Stimulated activated CD4-positive, alpha-beta T cell treated with anti-CD3 and anti-CD28 coated beads, Interleukin-12 subunit alpha, Interleukin-12 subunit beta, amount 100 ng/mL, for 48 hours (primary cell): ENCODE data around the gene USP6NL.
"Not testable (repeated sequence)": the region's sequence is repeated elsewhere in the genome, so short reads cannot be mapped to it uniquely, and the experiment has no call there.

ENCODE experiments used
- DNase-seq, 3 donors: peaks; one replicate each; pipeline ENCODE4 v3.0.0-alpha.2; 2020; ENCODE audit warnings: low read depth in 2 of 3, low spot score in 1 of 3

Gene USP6NL

GRCh38 chr10:11611248-11612020 lies at the start of gene USP6NL:
Gene USP6NL (minus strand): TSS chr10:11611650. CDS start chr10:11597634, 14,016 bp downstream.
- DNase-seq, result peak in 2 of 3 donors; percentile 31 to 50

- no peak for DNase-seq
Measured at GRCh38 chr10:11658801-11659368, 47.4 kb upstream of the USP6NL start.

GRCh38 chr10:11655836-11656235 lies 44.4 kb upstream of the USP6NL start:
- DNase-seq, result no peak

- no peak for DNase-seq
Measured at GRCh38 chr10:11654659-11655058, 43.2 kb upstream of the USP6NL start.

DNA sequence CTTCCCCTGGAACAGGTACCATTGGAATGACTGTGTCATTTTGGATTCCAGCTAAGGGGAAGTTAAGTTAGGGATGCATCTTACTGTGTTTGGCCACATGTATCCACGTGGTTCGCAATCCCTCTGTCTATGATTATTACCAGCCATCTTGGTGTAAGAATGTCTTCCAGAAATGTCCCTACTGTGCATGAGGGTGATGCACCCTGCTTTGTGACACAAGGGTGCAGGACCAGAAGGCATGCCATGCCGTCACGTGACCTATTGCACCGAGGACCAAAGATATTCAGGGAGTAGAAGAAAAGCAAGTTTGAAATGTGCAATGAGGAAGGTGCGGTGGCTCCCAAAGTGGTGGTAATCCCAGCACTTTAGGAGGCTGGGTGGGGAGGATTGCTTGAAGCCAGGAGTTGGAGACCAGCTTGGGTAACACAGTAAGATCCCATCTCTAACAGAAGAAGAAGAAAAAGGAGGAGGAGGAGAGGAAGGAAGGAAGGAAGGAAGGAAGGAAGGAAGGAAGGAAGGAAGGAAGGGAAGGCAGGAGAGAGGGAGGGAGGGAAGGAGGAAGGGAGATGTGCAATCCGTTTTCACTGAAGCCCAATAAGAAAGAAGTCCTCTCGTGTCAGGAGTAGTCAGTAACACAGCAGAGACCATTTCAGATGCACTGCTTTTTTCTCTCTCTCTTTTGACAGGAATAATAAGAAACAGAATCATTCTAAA lies 42.5 kb upstream of the USP6NL start:
- no peak for DNase-seq

DNA sequence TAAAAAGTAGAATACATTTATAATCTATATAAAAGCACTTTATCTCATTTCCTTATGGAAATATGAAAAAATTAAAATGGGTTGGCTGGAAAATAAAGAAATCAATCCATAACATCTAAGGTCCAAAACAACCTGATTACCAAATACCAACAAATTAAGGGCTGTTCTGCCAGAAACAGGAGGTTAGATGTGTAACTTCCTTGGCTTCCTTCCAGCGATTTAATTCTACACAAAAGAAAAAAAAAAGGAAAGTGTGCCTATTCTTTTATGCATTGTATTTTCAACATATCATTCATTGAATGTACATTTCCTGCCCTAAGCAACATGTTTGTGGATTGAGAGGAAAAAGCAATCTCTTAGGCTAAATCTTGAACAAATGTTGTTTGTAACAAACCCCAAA lies 36.2 kb upstream of the USP6NL start:
- no peak for DNase-seq

DNA sequence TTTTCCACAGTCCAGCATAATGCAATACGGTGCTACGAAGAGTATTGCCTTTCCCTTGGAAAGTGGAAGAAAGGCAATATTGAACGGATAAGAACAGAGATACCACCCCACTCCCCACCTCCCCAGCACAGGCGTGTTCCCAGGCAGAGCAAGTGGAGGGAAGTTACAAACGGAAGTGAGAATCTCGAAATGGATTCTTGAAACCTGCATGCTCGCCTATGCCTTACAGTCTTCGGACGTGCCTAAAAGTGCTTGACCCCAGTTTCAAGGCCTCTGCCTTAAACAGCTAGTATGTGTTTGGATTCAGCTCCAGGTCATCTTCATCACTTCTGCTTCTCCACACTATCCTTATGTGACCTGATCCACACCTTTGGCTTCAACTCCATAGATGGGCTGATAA lies 35.0 kb upstream of the USP6NL start:
- DNase-seq, result no peak

DNA sequence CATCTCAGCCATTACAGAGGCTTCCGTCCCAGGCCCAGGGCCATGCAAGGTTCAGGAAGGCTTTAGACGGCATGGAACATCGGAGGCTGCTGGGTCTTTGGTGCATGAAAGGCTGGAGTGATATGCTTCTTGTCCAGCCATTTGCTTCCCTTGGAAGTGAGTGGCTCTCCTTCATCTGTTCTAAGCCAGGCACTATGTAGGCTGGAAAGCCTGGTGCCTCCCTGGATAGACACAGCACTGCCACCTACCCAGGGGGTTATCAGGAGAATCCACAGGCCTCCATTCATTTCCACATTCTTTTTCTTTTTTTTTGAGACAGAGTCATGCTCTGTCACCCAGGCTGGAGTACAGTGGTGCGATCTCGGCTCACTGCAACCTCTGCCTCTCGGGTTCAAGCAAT lies 31.6 kb upstream of the USP6NL start:
- no peak for DNase-seq

GRCh38 chr10:11642566-11642965 lies 31.1 kb upstream of the USP6NL start:
- DNase-seq, result no peak

- DNase-seq, result no peak
Measured at GRCh38 chr10:11639849-11640764, 28.7 kb upstream of the USP6NL start.

- DNase-seq, result no peak
Measured at GRCh38 chr10:11639362-11639761, 27.9 kb upstream of the USP6NL start.

DNA sequence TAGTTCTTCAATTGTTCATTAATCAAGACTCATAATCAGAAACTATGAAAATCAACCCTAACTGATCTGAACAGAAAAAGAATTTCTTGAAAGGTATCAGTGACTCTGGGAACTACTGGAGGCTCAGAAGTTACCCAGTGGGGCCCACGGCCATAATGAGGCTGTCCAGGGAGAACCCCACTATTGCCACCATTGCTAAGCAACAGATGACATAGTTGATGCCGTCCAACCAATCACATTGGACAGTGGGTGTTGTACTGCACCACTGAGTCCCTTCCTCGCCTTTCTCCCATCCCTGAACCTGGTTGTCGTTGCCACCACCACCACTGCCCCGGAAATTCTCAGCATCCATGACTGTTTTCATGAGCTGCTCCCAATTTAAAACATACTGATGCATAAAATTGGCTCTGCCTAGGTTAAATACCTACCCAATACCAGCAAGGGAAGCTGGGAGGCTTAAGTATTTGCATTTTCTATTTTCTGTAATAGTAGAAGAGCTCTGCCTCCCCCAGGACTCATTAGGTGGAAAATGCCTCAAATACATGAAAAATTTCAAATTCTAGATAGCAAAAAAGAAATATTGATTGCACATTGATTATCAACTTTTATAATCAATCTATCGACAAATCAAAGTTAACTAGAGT lies 26.7 kb upstream of the USP6NL start:
- DNase-seq, result no peak

GRCh38 chr10:11636697-11637303 lies 25.4 kb upstream of the USP6NL start:
- no peak for DNase-seq

DNA sequence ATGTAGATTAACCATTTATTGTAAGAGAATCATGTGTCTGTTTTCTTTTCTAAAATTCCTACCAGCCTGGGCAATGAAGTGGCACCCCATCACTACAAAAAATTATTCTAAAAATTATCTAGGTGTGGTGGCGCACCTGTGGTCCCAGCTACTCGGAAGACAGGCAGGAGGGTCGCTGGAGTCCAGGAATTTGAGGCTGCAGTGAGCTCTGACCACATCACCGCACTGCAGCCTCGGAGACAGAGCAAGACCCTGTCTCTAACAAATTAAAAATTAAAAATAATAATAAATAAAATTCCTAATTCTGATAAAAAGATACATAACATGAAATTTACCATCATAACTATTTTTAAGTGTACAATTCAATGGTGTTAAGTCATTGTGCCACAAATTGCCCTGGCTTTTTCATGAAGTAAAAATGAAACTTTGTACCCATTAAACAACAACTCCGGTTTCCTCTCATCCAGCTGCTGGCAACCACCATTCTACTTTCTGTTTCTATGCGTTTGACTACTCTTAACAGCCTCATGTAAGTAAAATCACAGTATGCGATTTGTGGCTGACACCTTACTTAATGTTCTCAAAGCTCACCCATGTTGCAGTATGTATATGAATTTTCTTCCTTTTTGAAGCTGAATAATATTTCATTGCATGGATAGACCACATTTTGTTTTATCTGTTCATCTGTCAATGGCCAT lies 20.6 kb upstream of the USP6NL start:
- peak in 1 of 3 donors; percentile 7 for DNase-seq

DNA sequence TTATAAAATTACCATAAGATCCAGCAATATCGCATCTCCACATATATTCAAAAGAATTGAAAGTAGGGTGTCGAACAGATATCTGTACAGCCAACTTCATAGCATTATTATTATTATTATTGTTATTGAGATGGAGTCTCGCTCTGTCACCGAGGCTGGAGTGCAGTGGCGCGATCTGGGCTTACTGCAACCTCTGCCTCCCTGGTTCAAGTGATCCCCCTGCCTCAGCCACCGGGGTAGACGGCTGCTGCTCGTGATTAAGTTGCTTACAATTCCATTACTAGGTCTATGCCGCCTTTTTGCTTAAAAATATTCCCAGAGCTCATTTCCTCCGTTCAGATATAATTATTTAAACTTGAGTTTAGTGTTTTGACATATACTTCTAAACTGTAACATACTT lies 19.8 kb upstream of the USP6NL start:
- DNase-seq, result no peak

DNA sequence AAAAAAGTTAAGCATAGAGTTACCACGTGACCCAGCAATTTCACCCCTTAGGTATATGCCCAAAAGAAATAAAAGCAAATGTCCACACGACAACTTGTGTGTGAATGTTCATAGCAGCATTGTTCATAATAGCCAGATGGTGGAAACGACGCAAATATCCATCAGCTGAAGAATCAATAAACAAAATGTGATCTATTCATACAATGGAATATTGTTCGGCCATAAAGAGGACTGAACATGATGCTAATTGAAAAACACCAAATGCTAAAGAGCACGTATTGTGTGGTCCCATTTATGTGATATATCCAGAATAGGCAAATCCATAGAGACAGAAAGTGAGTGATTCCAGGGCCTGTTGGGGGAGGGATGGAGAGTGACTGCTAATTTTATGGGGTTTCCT lies 18.3 kb upstream of the USP6NL start:
- DNase-seq, result no peak

DNA sequence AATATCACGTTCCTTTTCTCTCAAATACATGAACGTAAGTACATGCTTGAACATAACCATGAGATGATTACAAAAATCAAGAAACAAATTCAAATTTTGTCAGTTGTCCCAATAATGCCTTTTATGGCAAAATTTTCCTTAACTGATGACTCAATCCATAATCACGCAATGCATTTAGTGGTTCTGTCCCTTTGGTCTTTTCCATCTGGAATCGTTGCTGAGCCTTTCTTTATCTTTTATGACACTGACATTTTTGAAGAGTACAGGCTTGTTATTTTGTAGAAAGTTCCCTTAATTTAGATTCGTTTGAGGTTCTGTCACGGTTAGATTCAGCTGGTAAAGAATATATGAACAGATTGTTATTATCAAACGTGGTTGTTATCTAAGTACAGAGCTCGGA lies 16.5 kb upstream of the USP6NL start:
- DNase-seq, result not testable (repeated sequence)

- no peak for DNase-seq
Measured at GRCh38 chr10:11626071-11626470, 14.6 kb upstream of the USP6NL start.

- DNase-seq, result no peak
Measured at GRCh38 chr10:11625019-11625735, 13.7 kb upstream of the USP6NL start.
